ENCODE results near the gene WHRN. TPM values are rescaled to one million over a fixed set of nuclear protein-coding genes. Genes with fewer than 3 reads are reported as not detected.

WHRN gene
- total RNA-seq, 1 experiment from 2014 or later = 3.5 TPM

- no peak for DNase-seq (ENCODE audit: low read depth)
These were observed 8.6 kb upstream of the WHRN start for GRCh38 chr9:114513959-114514267.

GRCh38 chr9:114513055-114513958 is 8.0 kb upstream of the WHRN start:
- no peak for DNase-seq (ENCODE audit: low read depth)

- no peak for DNase-seq (ENCODE audit: low read depth)
These were observed 7.0 kb upstream of the WHRN start for GRCh38 chr9:114511978-114512874.

GRCh38 chr9:114507726-114508125 is 2.5 kb upstream of the WHRN start:
- no peak for DNase-seq (ENCODE audit: low read depth)

- DNase-seq (ENCODE audit: low read depth) = no peak
These were observed 763 bp upstream of the WHRN start for GRCh38 chr9:114506082-114506390.

- DNase-seq (ENCODE audit: low read depth) = peak; percentile 62
These were observed 709 bp downstream of the WHRN start for GRCh38 chr9:114504341-114505186.

GRCh38 chr9:114503522-114504340 is 1.5 kb downstream of the WHRN start:
- peak; percentile 49 for DNase-seq (ENCODE audit: low read depth)

GRCh38 chr9:114503009-114503408 is 2.3 kb downstream of the WHRN start:
- DNase-seq (ENCODE audit: low read depth) = no peak

- peak; percentile 95 for DNase-seq (ENCODE audit: low read depth)
These were observed 3.2 kb downstream of the WHRN start for GRCh38 chr9:114501796-114502682.

- no peak for DNase-seq (ENCODE audit: low read depth)
These were observed 4.5 kb downstream of the WHRN start for GRCh38 chr9:114500697-114501292.

- DNase-seq (ENCODE audit: low read depth) = no peak
These were observed 5.2 kb downstream of the WHRN start for GRCh38 chr9:114499941-114500696.

GRCh38 chr9:114499528-114499927 is 5.7 kb downstream of the WHRN start:
- DNase-seq (ENCODE audit: low read depth) = no peak

GRCh38 chr9:114497727-114498382 is 7.4 kb downstream of the WHRN start:
- no peak for DNase-seq (ENCODE audit: low read depth)

GRCh38 chr9:114497236-114497635 is 8.0 kb downstream of the WHRN start:
- no peak for DNase-seq (ENCODE audit: low read depth)

GRCh38 chr9:114496011-114496410 is 9.3 kb downstream of the WHRN start:
- DNase-seq (ENCODE audit: low read depth) = no peak

- no peak for DNase-seq (ENCODE audit: low read depth)
These were observed 10.3 kb downstream of the WHRN start for GRCh38 chr9:114494776-114495569.

GRCh38 chr9:114493521-114494184 is 11.6 kb downstream of the WHRN start:
- DNase-seq (ENCODE audit: low read depth) = no peak
